ENCODE data around the gene MAN2B2. TPM values are rescaled to one million over a fixed set of nuclear protein-coding genes. Genes with fewer than 3 reads are reported as not detected.

MAN2B2 gene
- total and polyA plus RNA-seq, 8 donors: 12.7 to 22.9 (median 17.1) TPM

- no peak for ATAC-seq
- Histone ChIP-seq H3K27me3 (no peaks in the 10 kb centered on the region), H3K9me3 (no peaks in the 10 kb centered on the region), H3K36me3 (no peaks in the 10 kb centered on the region), H3K27ac (no peak overlapping the region), H3K4me1 (no peaks in the 10 kb centered on the region), H3K4me3 (no peak overlapping the region)
- no peak for DNase-seq
- no peak for FAIRE-seq
- intact Hi-C loops (cut with DNase I): no loop called here
- TF ChIP-seq CTCF (IDR thresholded peaks at IDR 0.05): no peak
- WGBS, 2 donors: 72 to 79% methylated on average over 65 of the region's 65 CpGs
These were observed 82.5 kb downstream of the MAN2B2 start for GRCh38 chr4:6657242-6658208.

- Histone ChIP-seq H3K4me3 (peak overlapping the region in 1 of 4 donors; percentile 31), H3K36me3 (no peaks in the 10 kb centered on the region), H3K27ac (no peak overlapping the region), H3K27me3 (no peaks in the 10 kb centered on the region), H3K4me1 (no peaks in the 10 kb centered on the region), H3K9me3 (no peaks in the 10 kb centered on the region)
- DNase-seq (no peak), FAIRE-seq (no peak), ATAC-seq (peak in 1 of 4 donors; percentile 18)
- no peak for TF ChIP-seq CTCF (IDR thresholded peaks at IDR 0.05)
- intact Hi-C loops (cut with DNase I): no loop called here
- WGBS, 2 donors: 94 to 98% methylated on average over 7 of the region's 7 CpGs
These were observed 83.2 kb downstream of the MAN2B2 start for GRCh38 chr4:6658209-6658595.

- DNase-seq (peak in 2 of 6 donors; percentile 58 to 66), ATAC-seq (peak; percentile 35 to 87 (median 74)), FAIRE-seq (no peak)
- H3K27me3 ChIP-seq: no peaks in the 10 kb centered on the region
- 27 to 33% methylated on average over 52 of the region's 52 CpGs for WGBS, 2 donors
- peak overlapping the region; percentile 10 to 31 (median 12) for H3K4me3 ChIP-seq
- H3K9me3 ChIP-seq: no peaks in the 10 kb centered on the region
- intact Hi-C loops (cut with DNase I): no loop called here
- H3K4me1 ChIP-seq: no peaks in the 10 kb centered on the region
- no peak for TF ChIP-seq CTCF (IDR thresholded peaks at IDR 0.05)
- H3K27ac ChIP-seq: no peak overlapping the region
- H3K36me3 ChIP-seq: no peaks in the 10 kb centered on the region
These were observed 83.6 kb downstream of the MAN2B2 start for GRCh38 chr4:6658597-6659075.

GRCh38 chr4:6659897-6660296 is 84.9 kb downstream of the MAN2B2 start:
- no peaks in the 10 kb centered on the region for H3K9me3 ChIP-seq
- no peak for DNase-seq
- no peaks in the 10 kb centered on the region for H3K27me3 ChIP-seq
- no peak for FAIRE-seq
- H3K36me3 ChIP-seq: no peaks in the 10 kb centered on the region
- no peak overlapping the region for H3K4me3 ChIP-seq
- 83 to 95% methylated on average over 2 of the region's 2 CpGs for WGBS, 2 donors
- no peak overlapping the region for H3K27ac ChIP-seq
- no peak for ATAC-seq
- TF ChIP-seq CTCF (IDR thresholded peaks at IDR 0.05): no peak
- intact Hi-C loops (cut with DNase I): no loop called here
- H3K4me1 ChIP-seq: no peaks in the 10 kb centered on the region

GRCh38 chr4:6660430-6660829 is 85.4 kb downstream of the MAN2B2 start:
- intact Hi-C loops (cut with DNase I): no loop called here
- no peaks in the 10 kb centered on the region for H3K36me3 ChIP-seq

More at GRCh38 chr4:6660430-6660829, 85.4 kb downstream of the MAN2B2 start:
- no peak for FAIRE-seq
- H3K9me3 ChIP-seq: no peaks in the 10 kb centered on the region
- WGBS, 2 donors: 91 to 97% methylated on average over 3 of the region's 3 CpGs
- no peaks in the 10 kb centered on the region for H3K27me3 ChIP-seq
- no peak for DNase-seq
- no peak for TF ChIP-seq CTCF (IDR thresholded peaks at IDR 0.05)
- no peak overlapping the region for H3K4me3 ChIP-seq
- H3K4me1 ChIP-seq: no peaks in the 10 kb centered on the region
- ATAC-seq: no peak
- H3K27ac ChIP-seq: no peak overlapping the region
